ENCODE results near the gene SLC1A7. TPM values are rescaled to one million over a fixed set of nuclear protein-coding genes. Genes with fewer than 3 reads are reported as not detected.

The SLC1A7 gene
- total and polyA plus RNA-seq, 2 of the 13 experiments (the other 11 are each of a cell fraction or from before 2014, with no cell fraction given) = 0.04 to 2.0 TPM

DNA sequence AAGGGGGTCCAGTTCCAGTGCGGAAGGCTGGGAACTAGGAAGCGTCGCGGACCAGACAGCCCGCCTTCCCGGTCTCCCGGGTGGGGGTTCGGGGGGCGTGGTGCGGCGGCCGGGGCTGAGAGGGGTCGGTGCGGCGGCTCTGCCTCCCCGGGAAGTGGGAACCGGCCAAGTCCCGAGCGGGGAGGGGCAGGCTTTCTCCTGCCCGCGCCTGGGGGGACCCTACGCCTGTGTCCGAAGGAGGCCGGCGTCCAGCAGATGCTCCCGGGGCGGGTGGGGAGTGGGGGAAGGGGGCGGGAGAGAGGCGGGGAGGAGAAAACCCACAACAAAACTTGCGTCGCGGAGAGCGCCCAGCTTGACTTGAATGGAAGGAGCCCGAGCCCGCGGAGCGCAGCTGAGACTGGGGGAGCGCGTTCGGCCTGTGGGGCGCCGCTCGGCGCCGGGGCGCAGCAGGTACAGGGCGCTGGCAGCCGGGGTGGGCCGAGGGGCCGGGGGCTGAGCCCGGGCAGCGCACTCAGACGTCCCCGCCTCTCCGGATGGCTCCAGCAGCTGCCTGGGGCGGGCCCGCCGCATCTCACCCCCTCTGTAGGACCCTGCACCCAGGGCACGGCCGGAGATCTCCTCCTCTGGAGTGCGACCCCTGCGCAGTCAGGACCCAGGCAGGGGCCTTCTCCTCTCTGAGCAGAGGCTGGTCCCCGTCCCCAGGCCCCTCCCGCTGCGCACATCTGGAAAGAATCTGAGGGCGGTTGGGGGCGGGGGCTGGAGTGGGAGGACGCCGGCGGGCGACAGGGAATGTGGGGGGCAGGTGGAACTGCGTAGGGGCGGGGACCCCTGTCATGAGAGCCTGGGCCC is 80.4 kb downstream of the SLC1A7 start, which contains the start of gene PODN:
Gene PODN, plus strand, starts transcription at position 355 of the 849 bp plus-strand sequence. CDS start 7,643 bp downstream, outside the sequence.
- no TSS peak for BruUV-seq (replicated peaks)
- Histone ChIP-seq H3K79me2 (ENCODE audit: insufficient read depth, low read length) (no peaks in the 10 kb centered on the region), H3K4me3 (replicated peaks in 1 of 3; ENCODE audit: insufficient read depth in 1 of 3, low read depth in 2 of 3, low read length in 3 of 3) (peak within 1 kb of the TSS in 2 of 3 experiments; percentile 17 to 25; a peak in 2 of 6 replicates), H4K20me1 (ENCODE audit: insufficient read depth, low read length) (no peaks in the 10 kb centered on the region), H3K27me3 (ENCODE audit: control insufficient read depth in 1 of 2, insufficient read depth in 2 of 2, low read length in 2 of 2) (peaks cover 4 to 15% of the 10 kb centered on the region in 2 experiments; a peak in 4 of 5 replicates), H2AFZ (ENCODE audit: low read length) (no peak within 1 kb of the TSS), H3K27ac (ENCODE audit: extremely low read length, insufficient read depth, low read length) (no peak within 1 kb of the TSS), H3K36me3 (replicated peaks in 1 of 2; ENCODE audit: control insufficient read depth in 1 of 2, insufficient read depth in 2 of 2, low read length in 2 of 2) (no peaks in the 10 kb centered on the region), H3K4me2 (ENCODE audit: low read depth, low read length) (peak within 1 kb of the TSS; percentile 34; the same call in 1 of the 2 replicates), H3K9me3 (ENCODE audit: low read length) (no peaks in the 10 kb centered on the region), H3K4me1 (ENCODE audit: insufficient read depth, low read length) (no peaks in the 10 kb centered on the region), H3K9ac (ENCODE audit: insufficient read depth, low read depth, low read length) (no peak within 1 kb of the TSS)
- no peak for DNase-seq (ENCODE audit: low spot score)
- TF ChIP-seq ZNF850 (CRISPR knock-in tag; conservative IDR thresholded peaks at IDR 0.05) (no peak), TEAD2 (CRISPR knock-in tag; IDR thresholded peaks at IDR 0.05) (no peak), HOXA5 (CRISPR knock-in tag; IDR thresholded peaks at IDR 0.05) (no peak)
- TF ChIP-seq, protein P1, sequence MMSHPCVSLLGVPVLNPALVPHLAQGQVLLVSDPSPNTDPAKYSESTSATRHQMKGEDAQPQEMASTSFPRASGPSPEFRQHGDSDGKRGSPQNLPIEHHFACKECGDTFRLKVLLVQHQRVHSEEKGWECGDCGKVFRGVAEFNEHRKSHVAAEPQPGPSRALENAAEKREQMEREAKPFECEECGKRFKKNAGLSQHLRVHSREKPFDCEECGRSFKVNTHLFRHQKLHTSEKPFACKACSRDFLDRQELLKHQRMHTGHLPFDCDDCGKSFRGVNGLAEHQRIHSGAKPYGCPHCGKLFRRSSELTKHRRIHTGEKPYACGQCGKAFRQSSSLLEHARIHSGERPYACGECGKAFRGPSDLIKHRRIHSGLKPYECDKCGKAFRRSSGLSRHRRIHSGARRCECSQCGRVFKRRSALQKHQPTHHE (CRISPR knock-in tag; IDR thresholded peaks at IDR 0.05; ENCODE audit: borderline replicate concordance) = no peak
- TF ChIP-seq, protein P2, sequence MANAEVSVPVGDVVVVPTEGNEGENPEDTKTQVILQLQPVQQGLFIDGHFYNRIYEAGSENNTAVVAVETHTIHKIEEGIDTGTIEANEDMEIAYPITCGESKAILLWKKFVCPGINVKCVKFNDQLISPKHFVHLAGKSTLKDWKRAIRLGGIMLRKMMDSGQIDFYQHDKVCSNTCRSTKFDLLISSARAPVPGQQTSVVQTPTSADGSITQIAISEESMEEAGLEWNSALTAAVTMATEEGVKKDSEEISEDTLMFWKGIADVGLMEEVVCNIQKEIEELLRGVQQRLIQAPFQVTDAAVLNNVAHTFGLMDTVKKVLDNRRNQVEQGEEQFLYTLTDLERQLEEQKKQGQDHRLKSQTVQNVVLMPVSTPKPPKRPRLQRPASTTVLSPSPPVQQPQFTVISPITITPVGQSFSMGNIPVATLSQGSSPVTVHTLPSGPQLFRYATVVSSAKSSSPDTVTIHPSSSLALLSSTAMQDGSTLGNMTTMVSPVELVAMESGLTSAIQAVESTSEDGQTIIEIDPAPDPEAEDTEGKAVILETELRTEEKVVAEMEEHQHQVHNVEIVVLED (CRISPR knock-in tag; IDR thresholded peaks at IDR 0.05; ENCODE audit: borderline replicate concordance) = no peak
- FAIRE-seq = no peak
- intact Hi-C loops (cut with micrococcal nuclease; ENCODE audit: unreplicated experiment) (no loop called here), in situ Hi-C loops (cut with HindIII; ENCODE audit: extremely low pct_ligation_motif_present, low pct_unique_long_range_greater_than_20kb) (no loop called here)
- ChIA-PET POLR2A (no interaction called here), CTCF (ENCODE audit: low intra/inter-chr PET ratio, low total read pairs) (no interaction called here)
- peak; percentile 40 for ATAC-seq
- 60% methylated on average over 41 of the region's 73 CpGs for WGBS (ENCODE audit: low lambda C conversion rate)

All from HepG2 (cell line).